Measurements from ENCODE around the gene RNF166.

RNF166 gene

DNA sequence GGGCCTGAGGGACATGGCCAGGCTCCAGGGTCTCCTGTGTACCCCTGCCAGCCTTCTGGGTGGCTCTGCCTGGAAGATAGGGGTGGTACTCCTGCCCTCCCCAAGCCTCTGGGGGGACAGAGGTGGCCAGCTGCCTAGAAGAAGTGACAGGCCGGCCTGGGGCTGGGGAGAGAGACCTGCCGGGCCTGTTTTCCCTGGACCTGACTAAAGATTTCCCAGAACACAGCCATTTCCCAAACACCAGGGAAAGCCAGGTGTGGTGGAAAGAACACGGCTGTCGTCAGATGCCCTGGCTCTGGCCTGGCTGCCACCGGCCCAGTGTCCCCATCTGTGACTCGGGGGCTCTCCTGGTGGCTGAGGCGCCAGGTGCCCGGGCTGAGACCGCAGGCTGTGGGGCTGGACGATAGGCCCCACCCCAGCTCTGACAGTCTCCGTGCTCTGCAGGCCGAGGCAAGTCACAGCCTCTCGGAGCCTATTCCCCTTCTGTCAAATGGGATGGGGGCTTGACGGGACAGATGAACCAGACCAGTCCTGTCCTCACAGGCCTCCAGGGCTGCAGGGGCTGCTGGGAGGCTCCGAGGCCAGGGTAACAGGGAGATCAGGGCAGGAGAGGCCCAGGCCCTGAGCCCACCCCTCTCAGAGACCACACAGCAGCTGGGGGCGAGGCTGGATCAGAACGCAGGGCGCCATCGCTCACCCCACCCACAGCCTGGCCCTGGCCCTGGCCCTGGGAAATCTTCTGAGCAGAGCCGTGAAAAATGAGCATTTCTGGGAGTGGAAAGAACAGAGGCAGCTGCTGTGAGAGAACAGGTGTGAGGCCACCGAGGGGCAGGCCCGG is 33.1 kb upstream of the RNF166 start:
- DNase-seq = no peak

DNA sequence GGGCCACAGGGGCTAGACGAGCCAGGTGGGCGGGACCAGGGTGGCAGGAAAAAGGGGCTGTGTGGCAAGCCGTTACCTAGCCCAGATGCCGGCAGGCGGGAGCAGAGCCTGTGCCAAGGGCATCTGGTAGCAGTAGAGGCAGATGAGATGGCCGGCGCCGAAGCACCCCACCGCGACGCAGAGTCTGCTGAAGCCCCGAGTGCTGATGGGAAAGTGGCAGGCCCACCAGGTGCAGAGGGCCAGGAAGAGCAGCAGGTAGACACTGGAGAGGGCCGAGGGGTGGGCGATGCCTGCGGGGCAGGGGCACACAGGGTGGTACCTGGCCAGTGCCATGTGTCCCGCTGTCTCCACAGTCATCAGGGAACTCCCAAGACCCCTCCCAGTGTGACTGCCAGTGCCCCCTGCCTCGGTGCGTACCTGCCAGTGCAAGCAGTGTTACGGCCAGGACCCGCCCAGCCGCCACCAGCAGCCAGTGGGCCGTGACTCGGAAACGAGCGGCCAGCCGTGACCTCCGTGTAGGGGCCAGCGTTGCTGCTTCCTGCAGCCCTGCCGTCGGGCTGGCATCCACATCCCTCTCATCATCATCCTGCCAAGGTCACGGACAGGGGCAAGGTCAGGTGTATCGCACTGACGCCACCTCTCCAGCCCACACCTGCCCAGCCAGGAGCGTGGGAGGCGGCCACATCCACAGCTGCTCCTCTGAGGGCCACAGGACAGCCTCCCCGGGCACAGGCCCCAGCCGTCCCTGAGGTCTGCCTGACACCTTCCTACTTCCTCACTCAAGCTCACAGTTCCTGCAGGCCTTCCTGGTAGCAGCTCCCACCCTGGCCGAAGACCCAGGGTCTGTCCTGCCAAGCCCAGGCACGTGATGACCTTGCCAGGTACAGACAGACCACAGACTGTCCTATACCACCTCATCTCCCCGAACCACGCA is 32.2 kb upstream of the RNF166 start:
- DNase-seq = peak in 1 of 2 experiments; percentile 27

DNA sequence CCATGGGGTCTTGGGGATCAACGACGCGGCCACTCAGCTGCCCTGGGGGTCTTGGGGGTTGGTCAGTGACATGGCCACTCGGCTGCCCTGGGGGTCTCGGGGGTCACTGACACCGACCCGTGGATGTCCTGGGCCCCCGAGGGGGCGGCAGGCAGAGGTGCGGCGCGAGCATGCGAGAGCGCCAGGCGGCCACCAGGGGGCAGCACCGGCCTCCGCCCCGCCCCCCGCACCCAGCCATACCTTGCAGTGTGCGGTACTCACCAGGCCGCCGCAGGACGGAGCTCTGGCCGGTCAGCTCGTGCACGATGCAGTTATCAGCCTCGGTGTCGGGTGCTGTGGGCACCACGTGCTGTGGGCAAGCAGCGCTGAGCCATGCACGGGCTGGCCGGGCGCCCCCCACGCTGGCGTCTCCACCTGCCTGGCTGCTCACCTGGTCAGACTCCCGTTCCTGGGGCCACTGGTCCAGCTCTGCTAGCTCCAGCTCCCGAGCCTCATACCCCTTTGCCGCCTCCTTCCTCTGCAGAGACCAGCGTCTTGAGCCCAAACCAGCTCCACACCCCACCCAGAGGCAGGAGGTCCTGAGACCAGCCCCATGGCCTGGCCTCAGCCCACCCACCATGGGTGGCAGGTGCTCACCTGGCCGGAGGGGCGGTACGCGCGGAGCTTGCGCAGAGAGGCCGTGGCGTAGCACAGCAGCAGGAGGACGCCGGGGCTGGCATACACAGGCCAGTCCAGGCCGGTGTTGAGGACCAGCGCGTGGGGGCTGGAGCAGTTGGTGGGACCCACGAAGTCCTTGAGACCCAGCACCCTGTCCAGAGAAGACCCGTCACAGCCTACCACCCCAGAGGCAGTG is 31.3 kb upstream of the RNF166 start:
- peak in 1 of 2 experiments; percentile 44 for DNase-seq

DNA sequence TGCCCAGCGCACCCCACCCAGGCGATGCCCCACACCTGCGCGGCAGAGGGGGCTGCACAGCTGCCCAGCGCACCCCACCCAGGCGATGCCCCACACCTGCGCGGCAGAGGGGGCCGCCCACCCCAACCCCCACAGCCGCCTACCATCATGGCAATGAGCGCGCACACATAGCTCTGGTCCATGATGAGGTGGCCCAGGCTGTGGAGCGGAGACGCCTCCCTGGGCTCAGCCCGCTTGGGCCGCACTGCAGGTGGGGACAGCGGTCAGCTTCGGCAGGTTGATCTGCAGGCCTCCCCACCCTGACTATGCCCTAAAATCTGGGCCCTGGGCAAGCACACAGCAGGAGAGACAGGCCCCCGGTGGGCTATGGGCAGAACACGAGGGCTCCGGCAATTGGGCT is 30.3 kb upstream of the RNF166 start:
- DNase-seq = no peak

DNA sequence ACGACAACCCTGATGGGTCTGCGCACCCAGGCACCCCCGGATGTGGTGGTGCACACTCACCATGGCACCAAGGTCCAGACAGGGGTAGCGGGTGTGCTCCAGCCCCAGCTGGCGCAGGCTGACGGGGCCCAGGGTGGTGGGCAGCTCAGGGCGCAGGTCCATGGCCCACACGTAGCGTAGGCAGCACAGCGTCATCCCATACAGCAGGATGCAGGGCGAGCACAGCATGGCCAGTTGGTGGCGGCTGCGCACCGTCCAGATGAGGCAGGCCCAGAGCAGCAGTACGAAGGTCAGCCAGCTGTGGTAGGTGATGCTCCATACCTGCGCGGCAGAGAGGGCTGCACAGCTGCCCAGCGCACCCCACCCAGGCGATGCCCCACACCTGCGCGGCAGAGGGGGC is 29.9 kb upstream of the RNF166 start:
- DNase-seq = no peak

DNA sequence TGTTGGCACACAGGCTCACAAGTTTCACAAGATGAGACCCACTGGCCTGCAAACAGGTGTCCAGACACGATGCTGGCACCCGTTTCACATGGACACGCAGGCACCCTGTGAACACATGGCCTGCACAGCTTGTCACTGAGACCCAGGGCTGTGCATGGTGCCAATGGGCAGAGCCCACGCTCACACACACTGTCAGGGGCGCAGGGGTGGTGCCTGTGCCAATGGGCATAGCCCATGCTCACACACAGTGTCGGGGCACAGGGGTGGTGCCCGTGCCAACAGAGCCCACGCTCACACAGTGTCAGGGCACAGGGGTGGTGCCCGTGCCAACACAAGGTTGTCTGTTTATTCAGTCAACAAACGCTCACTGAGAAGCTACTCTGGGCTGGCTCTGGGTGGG is 29.4 kb upstream of the RNF166 start:
- no peak for DNase-seq

DNA sequence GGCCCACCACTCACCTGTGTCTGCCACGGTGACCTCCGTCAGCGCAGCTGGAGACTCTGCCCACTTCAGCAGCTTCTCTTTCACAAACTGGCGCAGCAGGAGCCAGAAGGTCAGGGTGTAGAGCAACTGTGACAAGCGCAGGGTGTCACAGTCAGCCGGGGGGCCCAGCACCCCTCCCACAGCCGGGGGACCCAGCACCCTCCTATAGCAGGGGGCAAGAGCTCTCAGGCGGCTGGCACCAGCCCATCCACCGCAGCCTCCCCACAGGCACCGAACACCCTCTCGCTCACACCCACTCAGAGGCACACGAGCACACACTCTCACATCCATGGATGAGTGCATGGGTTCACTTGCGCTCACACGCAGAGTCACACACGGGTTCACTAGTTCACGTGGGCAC is 28.9 kb upstream of the RNF166 start:
- no peak for DNase-seq

DNA sequence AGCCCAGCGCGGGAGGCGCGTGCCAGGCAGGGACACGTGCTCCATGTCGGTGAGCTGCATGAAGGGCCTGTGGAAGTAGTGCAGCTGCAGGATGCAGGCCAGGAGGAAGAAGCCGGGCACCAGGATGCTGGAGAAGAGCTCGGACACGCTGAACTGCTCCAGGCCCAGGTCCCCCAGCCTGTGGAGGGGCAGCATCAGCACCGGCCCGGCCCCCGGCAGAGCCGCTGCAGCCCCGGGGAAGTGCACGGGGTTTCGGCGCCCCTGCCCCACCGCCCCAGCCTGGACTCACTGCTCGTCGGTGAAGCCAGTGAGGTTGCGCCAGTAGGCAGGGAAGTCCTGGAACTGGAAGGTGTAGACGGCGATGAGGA is 28.1 kb upstream of the RNF166 start:
- no peak for DNase-seq

DNA sequence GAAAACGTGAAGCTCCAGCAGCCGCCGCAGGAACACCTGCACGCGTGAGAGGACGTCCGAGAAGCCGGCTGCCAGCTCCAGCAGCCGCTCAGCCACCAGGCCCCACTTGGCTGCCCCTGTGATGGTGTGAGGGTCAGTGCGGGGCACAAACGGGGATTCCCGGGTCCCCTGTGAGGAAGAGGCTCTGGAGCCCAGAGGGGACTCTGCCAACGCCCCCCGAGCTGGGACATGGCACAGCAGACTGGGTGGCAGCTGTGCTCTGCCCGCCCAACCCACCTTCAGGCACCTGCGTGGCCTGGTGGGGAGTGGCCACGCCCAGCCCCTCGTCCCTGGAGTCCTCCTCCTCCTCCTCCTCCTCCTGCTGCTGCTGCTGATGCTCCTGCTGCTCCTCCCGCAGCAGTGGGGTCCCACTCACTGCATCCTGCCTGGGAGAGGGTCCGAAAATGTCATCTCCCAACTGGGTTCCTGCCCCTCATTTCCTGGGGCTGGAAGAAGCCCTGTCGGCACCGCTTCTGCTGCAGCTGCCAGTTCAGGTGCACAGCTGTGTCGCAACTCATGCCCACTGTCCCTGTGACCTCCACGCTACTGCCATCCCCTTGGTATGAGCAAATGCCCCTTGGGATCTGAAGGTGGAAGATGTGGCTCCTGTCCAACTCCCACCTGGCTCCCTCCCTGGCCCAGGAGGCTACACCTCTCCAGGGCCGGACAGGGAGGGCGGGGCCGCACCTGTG is 27.6 kb upstream of the RNF166 start:
- DNase-seq = no peak

DNA sequence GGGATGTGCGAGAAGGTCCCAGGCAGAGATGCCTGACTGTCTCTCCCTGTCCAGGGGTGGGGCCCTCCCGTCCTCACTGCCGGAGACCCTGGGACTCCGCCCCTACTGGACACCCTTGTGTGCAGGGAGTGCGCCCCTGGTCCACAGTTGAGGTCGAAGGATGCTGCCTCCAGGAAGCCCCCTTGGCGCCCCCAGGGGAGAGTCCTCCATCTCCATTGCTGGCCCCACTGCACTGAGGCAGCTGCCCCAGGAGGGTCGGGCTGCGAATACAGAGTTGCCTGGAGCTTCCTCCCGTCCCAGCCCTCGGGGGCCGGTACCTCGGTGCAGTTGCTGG is 26.7 kb upstream of the RNF166 start:
- DNase-seq = no peak

DNA sequence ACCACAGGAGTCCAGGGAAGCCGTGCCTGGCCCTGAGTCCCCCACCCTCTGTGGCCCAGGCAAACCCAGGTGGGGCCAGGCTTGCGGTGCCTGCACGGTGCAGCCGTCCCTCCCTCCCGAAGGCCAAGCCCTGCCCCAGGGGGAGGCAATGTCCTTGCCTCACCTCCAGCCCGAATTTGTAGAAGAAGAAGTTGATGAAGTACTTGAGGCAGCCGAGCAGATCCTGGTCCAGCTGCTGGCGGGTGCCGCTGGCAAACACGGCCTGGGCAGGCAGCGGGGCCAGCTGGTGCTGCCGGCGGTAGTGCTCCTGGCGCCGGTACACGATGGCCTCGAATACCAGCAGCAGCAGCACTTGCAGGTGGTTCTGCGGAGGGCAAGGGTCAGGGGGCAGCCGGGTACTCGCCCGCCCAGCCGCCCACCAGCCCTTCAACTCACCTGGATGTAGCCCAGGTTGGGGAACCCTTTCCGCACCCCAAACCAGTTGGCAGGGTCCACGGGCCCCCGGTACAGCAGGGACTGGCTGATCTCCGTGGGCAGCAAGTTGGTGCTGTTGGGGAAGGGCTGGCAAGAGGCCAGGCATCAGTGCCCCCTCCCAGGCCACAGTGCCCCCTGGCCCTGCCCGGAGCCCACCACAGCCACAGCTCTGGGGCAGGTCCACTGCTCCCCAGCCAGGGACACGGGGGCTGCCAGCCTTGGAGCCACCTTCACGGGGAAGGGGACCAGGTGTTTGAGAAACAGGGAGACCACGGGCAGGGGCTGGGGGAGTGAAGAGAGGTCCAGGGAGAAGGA is 26.2 kb upstream of the RNF166 start:
- DNase-seq = no peak

DNA sequence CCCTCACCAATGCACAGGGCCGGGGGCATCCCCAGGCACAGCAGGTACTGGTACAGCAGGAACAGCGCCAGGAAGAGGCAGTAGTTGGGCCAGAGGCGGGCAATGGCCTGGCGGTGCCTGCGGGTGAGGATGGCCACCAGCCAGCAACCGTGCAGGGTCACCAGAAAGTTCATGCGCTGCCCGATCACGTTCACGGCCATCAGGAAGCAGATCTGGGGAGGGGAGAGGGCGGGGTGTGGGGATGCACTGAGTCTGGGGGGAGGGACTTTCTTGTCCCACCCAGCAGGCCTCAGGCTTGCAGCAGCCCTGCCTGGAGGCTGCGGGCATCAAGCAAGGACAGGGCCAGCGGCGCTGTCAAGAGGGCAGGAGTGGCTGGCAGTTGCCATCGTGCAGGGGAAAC is 25.5 kb upstream of the RNF166 start:
- DNase-seq = no peak

DNA sequence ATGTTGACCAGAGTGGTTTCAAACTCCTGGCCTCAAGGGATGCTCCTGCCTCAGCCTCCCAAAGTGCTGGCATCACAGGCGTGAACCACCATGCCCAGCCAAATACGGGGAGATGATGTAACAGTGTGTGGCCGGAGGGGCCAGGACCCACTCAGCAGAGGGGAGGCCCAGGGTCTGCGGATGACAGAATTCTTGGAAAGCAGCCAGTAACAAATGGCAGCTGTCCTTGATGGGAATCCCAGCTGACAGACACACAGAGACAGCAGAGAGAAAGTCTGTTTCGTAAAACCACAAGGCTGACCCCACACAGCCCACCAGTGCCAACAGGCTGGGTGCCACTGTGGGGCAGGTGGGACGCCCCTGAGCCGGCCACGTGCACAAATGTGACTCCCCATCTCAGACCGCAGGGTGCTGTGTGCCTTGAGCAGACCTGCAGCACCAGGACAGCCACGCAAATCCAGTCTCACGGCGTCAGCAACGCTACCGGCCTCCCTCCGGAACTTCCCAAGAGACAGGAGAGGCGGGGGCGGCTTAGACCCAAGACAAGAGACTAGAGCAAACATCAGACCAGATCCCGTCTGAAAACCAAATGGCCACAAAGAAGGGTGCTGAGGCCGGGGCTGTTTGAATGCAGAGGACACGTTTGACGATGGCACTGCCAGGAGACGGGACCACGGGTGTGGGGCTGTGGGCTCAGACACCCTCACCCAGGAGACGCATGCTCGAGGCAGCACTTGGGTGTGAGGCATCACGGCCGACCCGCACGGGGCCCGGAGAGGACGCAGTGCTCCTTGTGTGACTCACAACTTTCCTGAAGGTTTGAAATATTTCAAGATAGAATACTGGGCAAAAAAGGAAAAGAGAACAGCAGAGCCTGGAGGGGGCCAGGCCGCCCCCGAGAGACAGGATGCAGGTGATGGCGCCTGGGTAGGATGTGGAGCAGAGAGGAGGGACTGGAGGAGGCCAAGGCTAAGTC is 24.7 kb upstream of the RNF166 start:
- no peak for DNase-seq

DNA sequence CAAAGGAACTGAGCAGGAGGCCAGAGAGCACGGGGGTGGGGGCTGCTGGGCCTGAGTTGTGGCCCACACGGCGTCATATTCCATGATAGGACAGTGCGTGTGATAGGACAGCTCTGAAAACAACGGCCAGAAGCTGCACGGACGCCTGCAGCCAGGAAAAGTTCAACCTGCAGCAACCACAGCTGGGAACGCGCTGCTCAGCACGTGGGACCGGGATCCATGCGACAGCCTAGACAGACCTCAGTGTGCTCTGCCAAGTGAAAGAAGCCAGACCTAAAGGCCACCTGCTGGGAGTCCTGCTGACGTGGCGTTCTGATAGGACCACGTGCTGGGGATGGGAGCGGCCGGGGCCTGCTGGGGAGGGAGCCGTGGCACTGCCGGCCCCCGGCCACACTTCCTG is 21.7 kb upstream of the RNF166 start:
- no peak for DNase-seq

DNA sequence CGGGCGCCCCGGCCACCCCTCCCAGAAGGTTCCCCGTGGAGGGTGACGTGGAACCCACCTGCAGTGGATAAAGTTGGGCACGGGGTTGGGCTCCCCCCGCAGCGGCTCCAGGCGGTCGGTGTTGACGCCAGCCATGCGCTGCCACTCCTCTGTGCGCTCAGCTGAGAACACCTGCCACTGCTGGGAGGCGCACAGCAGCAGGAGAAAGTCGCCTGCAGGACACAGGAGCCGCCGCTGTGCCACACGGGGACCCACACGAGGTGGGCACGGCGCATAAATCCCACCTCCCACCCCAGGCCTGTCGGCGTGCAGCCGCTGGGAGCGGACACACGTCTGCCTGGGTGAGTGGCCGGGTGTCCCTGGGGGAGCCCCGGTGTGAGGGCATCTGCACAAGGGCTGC is 20.8 kb upstream of the RNF166 start:
- no peak for DNase-seq

DNA sequence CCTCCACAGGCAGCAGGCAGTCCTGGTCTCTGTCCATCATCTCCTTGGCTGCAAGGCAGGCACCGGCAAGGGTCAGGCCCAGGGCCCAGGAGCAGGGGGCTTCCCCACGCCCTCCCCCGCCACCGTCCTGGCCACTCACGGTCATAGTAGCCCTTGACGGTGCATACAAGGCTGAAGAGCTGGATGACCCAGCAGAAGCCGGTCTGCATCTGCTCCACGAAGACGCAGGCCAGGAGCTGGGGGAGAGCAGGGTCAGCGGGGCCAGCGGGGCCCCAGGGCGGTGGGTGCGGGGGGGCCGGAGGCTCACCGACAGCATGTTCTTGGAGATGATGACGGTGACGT is 20.2 kb upstream of the RNF166 start:
- no peak for DNase-seq

DNA sequence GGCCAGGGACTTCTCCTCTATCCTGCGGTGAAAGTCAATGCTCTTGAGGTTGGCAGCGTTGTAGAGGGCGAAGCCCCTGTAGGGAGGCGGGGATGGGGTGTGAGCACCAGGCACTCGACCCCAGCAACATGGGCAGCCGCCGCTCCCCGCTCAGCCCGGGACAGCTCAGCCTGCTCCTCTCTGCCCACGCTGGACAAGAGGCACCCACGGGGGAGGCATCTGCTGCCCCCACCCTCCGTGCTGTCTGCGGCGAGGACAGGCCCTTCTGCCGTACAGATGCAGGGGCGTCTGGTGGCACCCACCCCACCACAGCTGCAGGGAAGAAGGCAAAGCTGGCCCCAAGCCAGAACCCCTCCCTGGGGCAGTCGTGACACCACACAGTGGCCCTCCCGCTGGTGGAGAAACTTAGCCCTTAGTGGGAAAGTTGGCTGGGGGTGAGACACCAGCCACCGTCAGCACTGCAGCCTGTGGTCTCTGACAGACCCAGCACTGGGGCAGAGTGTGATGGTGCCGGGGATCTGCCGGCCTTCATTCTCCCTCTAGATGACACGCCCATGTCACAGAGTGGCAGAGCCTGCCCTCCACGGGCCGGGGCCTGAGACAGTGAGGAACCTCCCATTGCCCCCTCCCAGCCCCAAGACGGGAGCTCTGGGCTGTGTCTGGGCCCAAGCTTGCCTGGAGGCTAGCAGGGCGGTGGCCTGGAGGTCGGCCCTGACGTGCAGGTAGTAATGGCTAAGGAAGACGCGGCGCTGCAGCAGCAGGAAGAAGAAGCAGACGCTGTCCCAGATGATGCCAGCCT is 19.6 kb upstream of the RNF166 start:
- DNase-seq = no peak

DNA sequence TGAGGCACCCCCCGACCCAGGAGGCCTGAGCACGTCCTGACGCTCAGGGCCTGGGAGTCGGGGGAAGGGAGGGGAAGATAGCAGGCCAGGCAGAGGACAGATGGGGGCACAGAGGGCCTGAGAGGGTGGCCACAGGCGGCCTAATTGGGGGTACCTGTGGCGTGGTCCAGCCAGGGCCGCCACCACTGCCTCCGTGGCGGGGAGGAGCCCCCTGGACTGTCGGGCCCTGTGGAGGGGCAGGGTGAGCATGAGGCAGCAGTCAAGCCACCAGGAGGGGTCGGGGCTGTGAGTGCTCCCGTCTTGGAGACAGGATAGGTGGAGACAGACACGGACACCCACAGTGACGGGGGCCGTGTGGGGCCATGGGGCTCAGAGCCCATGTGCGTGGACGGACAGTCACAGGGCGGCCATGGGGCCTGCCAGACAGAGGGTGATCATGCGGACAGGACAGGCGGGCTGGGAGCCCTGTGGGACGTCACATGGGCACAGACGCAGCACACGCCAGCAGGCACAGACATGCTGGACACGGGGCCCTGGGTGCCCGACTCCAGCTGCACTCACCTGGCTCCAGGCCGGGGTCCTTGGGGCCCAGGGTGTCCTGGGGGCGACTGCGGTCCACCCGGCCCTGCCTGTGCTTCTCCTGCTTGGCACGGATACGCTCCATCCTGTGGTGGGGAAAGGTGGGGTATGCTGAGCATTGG is 18.8 kb upstream of the RNF166 start:
- no peak for DNase-seq

DNA sequence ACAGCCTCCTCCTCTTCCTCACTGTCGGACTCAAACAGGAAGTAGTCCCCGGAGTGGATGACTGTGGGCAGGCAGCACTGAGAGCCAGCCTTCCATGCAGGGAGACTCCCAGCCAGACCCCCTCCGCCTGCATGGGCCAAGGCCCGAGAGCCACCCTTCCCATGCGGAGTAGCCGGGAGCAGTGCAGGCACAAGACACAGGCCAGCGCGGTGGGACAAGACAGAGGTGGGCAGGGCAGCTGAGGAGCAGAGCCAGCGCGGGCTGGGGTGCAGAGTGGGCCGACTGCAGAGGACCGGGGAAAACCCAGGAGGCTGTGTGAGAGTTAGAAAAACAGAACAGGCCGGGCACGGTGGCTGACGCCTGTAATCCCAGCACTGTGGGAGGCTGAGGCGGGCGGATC is 17.7 kb upstream of the RNF166 start:
- DNase-seq = no peak
